VCaP (cell line): ENCODE results near the gene EVC2.

Experiments used
- H3K27ac ChIP-seq: fragments of 450-650 bp; 2 replicates; pipeline ENCODE4 v1.5.1; 2017
- CTCF ChIP-seq: fragments of 450-650 bp; conservative IDR thresholded peaks from 2 replicates; pipeline ENCODE4 v1.5.1; 2017; ENCODE audit warnings: mild to moderate bottlenecking, moderate library complexity

The EVC2 gene

GRCh38 chr4:5704276-5704675, 4.1 kb downstream of the EVC2 start:
- no peak for TF ChIP-seq CTCF
- no peak overlapping the region for H3K27ac ChIP-seq

- H3K27ac ChIP-seq: no peak overlapping the region
- TF ChIP-seq CTCF: no peak
Measured at GRCh38 chr4:5703831-5704230, 4.5 kb downstream of the EVC2 start.

GRCh38 chr4:5701971-5702370, 6.4 kb downstream of the EVC2 start:
- H3K27ac ChIP-seq: no peak overlapping the region
- TF ChIP-seq CTCF: no peak

- H3K27ac ChIP-seq: no peak overlapping the region
- no peak for TF ChIP-seq CTCF
Measured at GRCh38 chr4:5700459-5700858, 7.9 kb downstream of the EVC2 start.

GRCh38 chr4:5696341-5696740, 12.0 kb downstream of the EVC2 start:
- no peak for TF ChIP-seq CTCF

GRCh38 chr4:5693871-5694270, 14.5 kb downstream of the EVC2 start:
- H3K27ac ChIP-seq: no peak overlapping the region
- TF ChIP-seq CTCF: no peak

More at GRCh38 chr4:5696341-5696740, 12.0 kb downstream of the EVC2 start:
- no peak overlapping the region for H3K27ac ChIP-seq

- H3K27ac ChIP-seq: no peak overlapping the region
- no peak for TF ChIP-seq CTCF
Measured at GRCh38 chr4:5691491-5692132, 16.7 kb downstream of the EVC2 start.

GRCh38 chr4:5689065-5689464, 19.3 kb downstream of the EVC2 start:
- no peak overlapping the region for H3K27ac ChIP-seq
- TF ChIP-seq CTCF: no peak
